ENCODE results near the gene PHF12.
"Not testable (repeated sequence)": the region's sequence is repeated elsewhere in the genome, so short reads cannot be mapped to it uniquely, and the experiment has no call there.

Gene PHF12

DNA sequence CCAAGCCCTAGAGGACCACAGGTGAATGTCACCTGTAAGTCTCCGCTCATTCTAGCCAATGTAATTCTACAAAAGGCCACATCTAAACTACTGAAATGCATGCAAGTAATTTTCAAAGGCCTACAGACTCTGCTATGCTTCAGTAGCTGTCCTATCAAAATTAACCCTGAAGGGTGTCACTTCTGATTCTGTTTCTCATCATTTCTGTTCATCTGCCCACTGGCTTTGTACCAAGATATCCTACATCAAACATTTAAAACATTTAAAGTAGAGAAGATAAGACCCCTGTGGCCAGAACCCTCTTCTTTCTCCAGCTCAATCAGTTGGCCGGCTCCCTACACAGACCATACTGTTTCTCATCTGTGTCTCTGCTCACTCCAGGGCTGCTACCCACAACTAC, 21.5 kb downstream of the PHF12 start:
- no peak for DNase-seq (ENCODE audit: low spot score)

GRCh38 chr17:28928061-28928460, 23.3 kb downstream of the PHF12 start:
- no peak for DNase-seq (ENCODE audit: low spot score)

DNA sequence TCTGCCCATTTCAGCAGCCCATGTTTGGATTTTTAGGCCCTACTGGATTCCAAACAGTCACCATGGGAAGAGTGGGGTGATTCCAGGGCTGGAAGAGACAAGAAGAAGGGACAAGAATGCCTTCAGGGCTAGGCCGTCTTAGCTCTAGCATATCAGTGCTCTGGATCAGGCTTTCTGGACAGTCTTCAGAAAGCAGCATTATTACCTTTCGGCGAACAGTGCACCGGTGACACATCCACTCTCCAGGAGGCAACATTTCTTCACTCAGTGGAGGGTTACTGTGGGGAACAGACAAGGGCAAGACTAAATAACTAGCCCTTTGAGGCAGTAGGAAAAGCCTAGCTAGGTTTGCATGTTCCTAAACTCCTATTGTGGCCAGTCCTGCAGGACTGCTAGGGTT, 24.5 kb downstream of the PHF12 start:
- DNase-seq (ENCODE audit: low spot score), result no peak

DNA sequence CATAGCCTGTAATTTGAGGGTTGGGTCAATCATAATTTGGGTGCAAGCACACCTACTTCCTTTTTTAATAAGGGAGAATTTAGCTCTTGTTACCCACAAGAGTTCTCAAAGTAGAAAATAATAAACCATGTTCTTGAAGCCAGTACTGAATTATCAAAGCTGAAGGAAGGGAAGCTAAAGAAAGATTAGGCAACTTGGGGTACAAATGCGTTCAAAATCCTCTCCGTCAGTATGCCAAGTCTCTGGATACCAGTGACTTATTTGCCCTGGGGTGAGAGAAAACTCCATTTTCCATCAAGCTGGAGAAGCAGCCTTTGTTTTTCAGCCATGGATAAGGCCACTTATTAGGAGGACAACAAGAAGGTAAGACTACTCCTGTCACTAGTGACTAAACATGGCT, 25.0 kb downstream of the PHF12 start:
- DNase-seq (ENCODE audit: low spot score), result no peak

GRCh38 chr17:28925912-28926365, 25.4 kb downstream of the PHF12 start:
- no peak for DNase-seq (ENCODE audit: low spot score)

DNA sequence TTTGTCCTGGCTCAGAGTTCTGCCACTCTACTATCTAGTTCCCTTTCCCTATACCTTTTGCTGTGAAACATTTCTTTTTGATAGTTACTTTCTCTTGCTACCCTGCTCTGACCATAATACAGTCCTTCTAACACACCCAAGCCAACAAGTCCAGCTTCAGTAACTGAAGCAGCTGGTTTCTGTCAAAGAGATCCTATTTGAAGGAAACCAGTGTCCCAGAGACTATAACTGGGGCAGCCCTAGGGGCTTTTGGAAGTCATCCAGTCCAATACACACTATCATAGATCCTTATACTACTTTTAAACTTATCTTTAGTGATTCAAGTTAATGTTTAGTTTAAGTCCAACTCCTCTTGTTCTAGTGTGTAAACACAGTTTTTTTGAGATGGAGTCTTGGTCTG, 31.1 kb downstream of the PHF12 start:
- no peak for DNase-seq (ENCODE audit: low spot score)

GRCh38 chr17:28918295-28918694, 33.0 kb downstream of the PHF12 start:
- no peak for DNase-seq (ENCODE audit: low spot score)

- no peak for DNase-seq (ENCODE audit: low spot score)
Observed at GRCh38 chr17:28917465-28917864, 33.9 kb downstream of the PHF12 start.

- no peak for DNase-seq (ENCODE audit: low spot score)
Observed at GRCh38 chr17:28917029-28917428, 34.3 kb downstream of the PHF12 start.

- DNase-seq (ENCODE audit: low spot score), result peak; percentile 45
Observed at GRCh38 chr17:28916302-28916934, 34.9 kb downstream of the PHF12 start.

GRCh38 chr17:28912938-28913333, 38.4 kb downstream of the PHF12 start:
- no peak for DNase-seq (ENCODE audit: low spot score)

- DNase-seq (ENCODE audit: low spot score), result no peak
Observed at GRCh38 chr17:28912281-28912937, 38.9 kb downstream of the PHF12 start.

GRCh38 chr17:28911411-28912045, 39.8 kb downstream of the PHF12 start:
- DNase-seq (ENCODE audit: low spot score), result no peak

- no peak for DNase-seq (ENCODE audit: low spot score)
Observed at GRCh38 chr17:28910534-28910933, 40.8 kb downstream of the PHF12 start.

GRCh38 chr17:28908640-28909167, 42.6 kb downstream of the PHF12 start:
- no peak for DNase-seq (ENCODE audit: low spot score)

- no peak for DNase-seq (ENCODE audit: low spot score)
Observed at GRCh38 chr17:28907709-28908475, 43.4 kb downstream of the PHF12 start.

DNA sequence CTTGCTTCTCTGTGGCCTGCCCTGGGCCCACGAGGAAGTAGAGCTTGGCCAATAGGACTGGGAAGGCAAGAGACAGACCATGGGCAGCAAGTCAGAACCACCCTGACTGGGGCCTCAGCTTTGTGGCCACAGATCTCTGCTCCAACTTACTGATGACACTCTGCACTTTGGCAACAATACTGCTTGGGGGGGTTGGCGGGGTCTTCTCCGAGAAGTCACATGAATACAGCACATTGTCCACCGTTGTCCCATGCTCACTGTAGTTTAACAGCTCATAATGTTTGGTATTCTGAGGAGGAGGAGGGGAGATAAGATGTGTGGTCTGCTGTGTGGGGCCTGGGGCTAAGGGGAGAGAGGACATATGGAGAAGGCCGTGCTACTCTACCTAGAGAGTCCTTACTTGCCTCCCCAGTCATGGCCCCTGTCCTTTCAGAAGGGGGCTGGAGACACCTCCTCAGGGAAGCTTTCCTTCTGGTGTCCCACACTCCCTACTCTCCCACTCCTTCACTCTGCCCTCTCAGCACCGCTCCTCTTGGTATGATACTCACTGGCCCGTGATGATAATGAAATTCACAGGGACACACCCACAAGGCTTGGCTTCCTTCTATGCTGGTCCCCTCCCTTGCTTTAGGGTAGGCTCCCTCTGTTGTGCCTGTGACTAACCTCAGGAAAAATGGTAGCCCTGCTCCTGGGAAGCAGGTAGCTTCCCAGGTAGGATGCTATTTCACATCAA, 44.4 kb downstream of the PHF12 start:
- DNase-seq (ENCODE audit: low spot score), result no peak

DNA sequence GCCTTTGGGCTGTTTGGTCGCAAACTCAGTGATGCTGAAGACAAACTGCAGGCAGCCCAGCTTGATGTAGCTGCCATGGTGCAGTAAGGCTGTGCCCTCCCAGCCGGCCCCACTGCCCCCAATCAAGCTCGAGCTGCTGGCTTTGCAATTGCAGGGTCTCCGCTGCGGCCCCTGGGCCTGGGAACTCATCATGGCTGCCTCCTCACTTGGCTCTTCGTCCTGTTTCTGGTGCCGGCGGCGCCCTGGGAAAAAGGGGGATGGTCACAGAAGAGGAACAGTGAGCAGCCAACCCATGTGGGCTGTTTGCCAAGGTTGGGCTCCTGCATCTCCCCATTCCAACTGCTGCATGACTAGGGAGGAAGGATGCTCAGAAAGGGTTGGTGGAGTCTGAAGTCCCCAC, 45.0 kb downstream of the PHF12 start:
- no peak for DNase-seq (ENCODE audit: low spot score)

DNA sequence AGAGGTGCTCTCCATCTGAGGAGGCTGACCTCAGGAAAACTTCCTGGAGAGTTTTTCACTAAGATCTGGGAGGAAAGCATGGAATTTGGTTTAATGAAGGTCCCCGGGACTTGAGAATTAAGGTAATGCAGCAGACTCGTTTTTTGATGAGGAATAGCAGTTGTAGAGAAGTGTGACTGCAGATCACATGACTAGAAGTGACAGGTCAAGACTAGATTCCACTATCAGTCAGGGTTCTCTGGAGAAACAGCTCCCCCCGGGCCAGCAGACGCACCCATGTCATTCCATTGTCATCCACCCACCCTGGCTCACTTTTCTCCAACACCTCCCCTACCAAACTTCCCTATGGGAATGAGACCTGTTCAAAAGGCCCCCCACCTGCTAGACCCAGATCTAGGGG, 46.5 kb downstream of the PHF12 start:
- DNase-seq (ENCODE audit: low spot score), result no peak

GRCh38 chr17:28903546-28903841, 47.8 kb downstream of the PHF12 start:
- DNase-seq (ENCODE audit: low spot score), result not testable (repeated sequence)

GRCh38 chr17:28902819-28903545, 48.3 kb downstream of the PHF12 start, which contains the start of gene DHRS13:
TSS of gene DHRS13 (minus strand) at chr17:28903079. CDS start at chr17:28902944, 135 bp downstream.
- peak; percentile 93 for DNase-seq (ENCODE audit: low spot score)
